Measurements from ENCODE around the gene PPA2.

GRCh38 chr4:105496899-105497298 is 23.0 kb upstream of the PPA2 start:
- TF ChIP-seq CTCF (IDR thresholded peaks at IDR 0.05) (no peak), POLR2A (IDR thresholded peaks at IDR 0.05) (no peak)

Data from adrenal gland (tissue), 5 donors.